H1 (cell line): Measurements from ENCODE around the gene NPR2. TPM values are rescaled to one million over a fixed set of nuclear protein-coding genes. Genes with fewer than 3 reads are reported as not detected.

ENCODE experiments used
- CTCF ChIA-PET: fragments of 300-600 bp; sonication (Branson Sonifier 250); formaldehyde crosslinking; loops from one replicate; lab custom pipeline; 2021; ENCODE audit not compliant: partially characterized antibody; lab: Charles Lee
- POLR2A ChIA-PET: fragments of 300-600 bp; sonication (Branson Sonifier 250); formaldehyde crosslinking; loops from one replicate; lab custom pipeline; 2021; ENCODE audit warnings: inconsistent platforms; ENCODE audit not compliant: partially characterized antibody; lab: Charles Lee
- DNase-seq, 2 experiments: peaks; one replicate each; pipeline versions ENCODE4 v3.0.0 to v3.0.0-alpha.2; 2010 to 2022; ENCODE audit warnings: low spot score in 2 of 2, low read depth in 1 of 2, mixed read lengths in 1 of 2
- FAIRE-seq: peaks from 2 replicates; lab custom pipeline; 2011; peaks lifted over from hg19 to GRCh38; lab: Jason Lieb, UNC
- H2AFZ ChIP-seq: 2 replicates; pipeline ENCODE4 v1.8.1; 2012; ENCODE audit warnings: low read length, inconsistent platforms
- H2AK5ac ChIP-seq: 2 replicates; pipeline ENCODE4 v1.6.1; 2013; ENCODE audit warnings: low read depth, low read length
- H2BK120ac ChIP-seq: replicated peaks from 2 replicates; pipeline ENCODE3; 2013; ENCODE audit warnings: low read depth, low read length, inconsistent platforms
- H2BK12ac ChIP-seq: 2 replicates; pipeline ENCODE4 v1.6.1; 2013; ENCODE audit warnings: low read depth, low read length
- H2BK15ac ChIP-seq: 2 replicates; pipeline ENCODE4 v1.6.1; 2013; ENCODE audit warnings: low read length
- H2BK20ac ChIP-seq: 2 replicates; pipeline ENCODE4 v1.6.1; 2013; ENCODE audit warnings: low read length
- H2BK5ac ChIP-seq: 2 replicates; pipeline ENCODE4 v1.6.1; 2013; ENCODE audit warnings: low read depth, low read length
- H3K14ac ChIP-seq: 2 replicates; pipeline ENCODE4 v1.6.1; 2013; ENCODE audit warnings: inconsistent platforms; ENCODE audit not compliant: insufficient read length
- H3K18ac ChIP-seq: 2 replicates; pipeline ENCODE4 v1.6.1; 2013; ENCODE audit warnings: low read length; ENCODE audit errors: extremely low read depth
- H3K23ac ChIP-seq: 2 replicates; pipeline ENCODE4 v1.6.1; 2013; ENCODE audit warnings: inconsistent platforms; ENCODE audit not compliant: insufficient read length
- H3K23me2 ChIP-seq: 2 replicates; pipeline ENCODE4 v1.6.1; 2013; ENCODE audit warnings: low read depth, low read length
- H3K27ac ChIP-seq: 2 replicates; pipeline ENCODE4 v1.6.1; 2011; ENCODE audit warnings: low read depth, low read length, inconsistent platforms
- H3K27me3 ChIP-seq, 4 experiments: replicated peaks in 1 of 4; 1 replicate in 1 of 4; 2 replicates in 3 of 4; pipeline versions ENCODE4 v1.6.1 to v1.8.1; 2011 to 2013; ENCODE audit warnings: low read length in 3 of 4, mild to moderate bottlenecking in 3 of 4, inconsistent platforms in 2 of 4, mixed read lengths in 2 of 4, moderate library complexity in 1 of 4; ENCODE audit not compliant: control insufficient read depth in 3 of 4, insufficient read depth in 3 of 4; ENCODE audit errors: extremely low read depth in 1 of 4
- H3K36me3 ChIP-seq, 4 experiments: 2 replicates each; pipeline versions ENCODE4 v1.6.1 to v1.8.1; 2011 to 2013; ENCODE audit warnings: mild to moderate bottlenecking in 4 of 4, low read length in 3 of 4, moderate library complexity in 2 of 4, control low read depth in 1 of 4, inconsistent platforms in 1 of 4; ENCODE audit not compliant: insufficient read depth in 4 of 4, control insufficient read depth in 2 of 4
- H3K4ac ChIP-seq: replicated peaks from 2 replicates; pipeline ENCODE3; 2013; ENCODE audit warnings: low read length, low read depth, mixed read lengths, inconsistent platforms; ENCODE audit not compliant: insufficient read length
- H3K4me1 ChIP-seq, 4 experiments: replicated peaks in 1 of 4; 1 replicate in 1 of 4; 2 replicates in 3 of 4; pipeline versions ENCODE4 v1.6.1 to v1.8.1; 2011 to 2013; ENCODE audit warnings: low read length in 3 of 4, inconsistent platforms in 2 of 4, mixed read lengths in 1 of 4; ENCODE audit not compliant: insufficient read depth in 4 of 4, control insufficient read depth in 3 of 4
- H3K4me2 ChIP-seq, 2 experiments: 2 replicates each; pipeline versions ENCODE4 v1.6.1 to v1.8.1; 2011 to 2013; ENCODE audit warnings: low read depth in 2 of 2, low read length in 2 of 2, control low read depth in 1 of 2, inconsistent platforms in 1 of 2, mild to moderate bottlenecking in 1 of 2; ENCODE audit not compliant: insufficient read depth in 1 of 2
- H3K4me3 ChIP-seq, 4 experiments: fragments of 200-600, 300-600 bp in 1 of 4; sonication (generic), shearing (Covaris generic), sonication (Bioruptor Twin) in 1 of 4; 2 replicates each; pipeline versions ENCODE4 v1.5.1 to v1.8.1; 2011 to 2016; ENCODE audit warnings: low read length in 4 of 4, low read depth in 3 of 4, control low read depth in 2 of 4, inconsistent platforms in 2 of 4, mild to moderate bottlenecking in 2 of 4, mixed read lengths in 1 of 4, moderate library complexity in 1 of 4; ENCODE audit not compliant: insufficient read depth in 2 of 4; ENCODE audit errors: extremely low read depth in 1 of 4
- H3K56ac ChIP-seq: replicated peaks from 2 replicates; pipeline ENCODE3; 2013; ENCODE audit warnings: low read depth, mild to moderate bottlenecking, mixed read lengths, low read length, inconsistent platforms; ENCODE audit not compliant: insufficient read length
- H3K79me1 ChIP-seq: 2 replicates; pipeline ENCODE4 v1.6.1; 2013; ENCODE audit warnings: low read depth, low read length, control low read depth
- H3K79me2 ChIP-seq, 2 experiments: 2 replicates each; pipeline versions ENCODE4 v1.6.1 to v1.8.1; 2012 to 2013; ENCODE audit warnings: low read length in 2 of 2, mild to moderate bottlenecking in 2 of 2, inconsistent platforms in 1 of 2; ENCODE audit not compliant: insufficient read depth in 2 of 2, control insufficient read depth in 1 of 2
- H3K9ac ChIP-seq, 4 experiments: replicated peaks in 1 of 4; 1 replicate in 1 of 4; 2 replicates in 3 of 4; pipeline versions ENCODE4 v1.6.1 to v1.8.1; 2011 to 2013; ENCODE audit warnings: low read depth in 3 of 4, low read length in 3 of 4, control low read depth in 2 of 4, mild to moderate bottlenecking in 2 of 4, moderate library complexity in 2 of 4, inconsistent platforms in 1 of 4; ENCODE audit errors: extremely low read depth in 1 of 4
- H3K9me3 ChIP-seq, 2 experiments: 2 replicates each; pipeline versions ENCODE4 v1.6.1 to v1.8.1; 2012 to 2013; ENCODE audit warnings: mild to moderate bottlenecking in 2 of 2, moderate library complexity in 2 of 2, control low read depth in 1 of 2, inconsistent platforms in 1 of 2, low read depth in 1 of 2, low read length in 1 of 2, mixed read lengths in 1 of 2; ENCODE audit not compliant: insufficient read depth in 2 of 2
- H4K20me1 ChIP-seq, 2 experiments: replicated peaks in 1 of 2; 2 replicates each; pipeline versions ENCODE3 to v1.8.1; 2011 to 2013; ENCODE audit warnings: inconsistent platforms in 2 of 2, low read length in 2 of 2, mild to moderate bottlenecking in 1 of 2; ENCODE audit not compliant: insufficient read depth in 2 of 2, control insufficient read depth in 1 of 2
- H4K5ac ChIP-seq: 2 replicates; pipeline ENCODE4 v1.6.1; 2013; ENCODE audit warnings: low read length, low read depth, mixed read lengths, inconsistent platforms; ENCODE audit not compliant: insufficient read length
- H4K8ac ChIP-seq: 2 replicates; pipeline ENCODE4 v1.8.0; 2013; ENCODE audit warnings: mild to moderate bottlenecking, moderate library complexity, low read length, inconsistent platforms; ENCODE audit not compliant: insufficient read depth; ENCODE audit errors: extremely low read depth
- H4K91ac ChIP-seq: replicated peaks from 2 replicates; pipeline ENCODE3; 2013; ENCODE audit warnings: low read length, mixed read lengths, inconsistent platforms; ENCODE audit not compliant: insufficient read length
- ASH2L ChIP-seq: fragments of 200-600, 300-600 bp; sonication (generic); IDR thresholded peaks from one replicate; pipeline ENCODE4 v1.7.1; 2017; ENCODE audit warnings: low read length
- BRCA1 ChIP-seq: IDR thresholded peaks from 2 replicates; pipeline ENCODE4 v1.6.1; 2012; ENCODE audit warnings: low read depth, low read length, improper control_type of control experiment
- CTCF ChIP-seq, 3 experiments: IDR thresholded peaks; 1 replicate in 2 of 3; 2 replicates in 1 of 3; pipeline versions ENCODE4 v1.5.1 to v1.6.1; 2011; ENCODE audit warnings: low read length in 3 of 3, mild to moderate bottlenecking in 3 of 3, inconsistent platforms in 2 of 3, low read depth in 1 of 3, moderate library complexity in 1 of 3; ENCODE audit not compliant: insufficient read depth in 1 of 3; ENCODE audit errors: control extremely low read depth in 1 of 3
- KDM4A ChIP-seq: IDR thresholded peaks from one replicate; pipeline ENCODE4 v1.7.1; 2012; ENCODE audit warnings: low read depth, mild to moderate bottlenecking, moderate library complexity, low read length, inconsistent platforms; ENCODE audit not compliant: severe bottlenecking
- POLR2A ChIP-seq, 2 experiments: IDR thresholded peaks; 1 replicate in 1 of 2; 2 replicates in 1 of 2; pipeline ENCODE4 v1.6.1; 2011; ENCODE audit warnings: low read depth in 2 of 2, low read length in 2 of 2, mild to moderate bottlenecking in 2 of 2; ENCODE audit errors: control extremely low read depth in 1 of 2
- TEAD4 ChIP-seq: IDR thresholded peaks from 2 replicates; pipeline ENCODE4 v1.6.1; 2012; ENCODE audit warnings: low read depth, low read length, inconsistent platforms, mixed read lengths
- WGBS, 2 experiments: shearing (Covaris generic) in 1 of 2; methylation state at CpG; one replicate each; pipeline versions ENCODE4 v1.1.6 to v1.1.7; 2013 to 2015; ENCODE audit warnings: low lambda C conversion rate in 2 of 2, mixed read lengths in 2 of 2, inconsistent platforms in 1 of 2, low coverage in 1 of 2, missing lambda C conversion rate in 1 of 2; ENCODE audit not compliant: insufficient replicate concordance in 2 of 2, insufficient coverage in 1 of 2, insufficient read length in 1 of 2; ENCODE audit errors: extremely low coverage in 1 of 2, missing lambda C conversion rate in 1 of 2; 5-methylcytosine and 5-hydroxymethylcytosine counted together
- long read RNA-seq, 2 experiments: library from RNA in 1 of 2; library from capped mRNA in 1 of 2; stranded (forward); transcript quantifications; one replicate each; pipeline ENCODE4 v2.0.0, GENCODE V29; 2021; ENCODE audit warnings: inconsistent platforms in 1 of 2
- polyA minus RNA-seq, 3 experiments: library from RNA; depleted of rRNA, polyadenylated mRNA; stranded (reverse); fragments of >200 nt; gene quantifications; 1 replicate in 2 of 3; 2 replicates in 1 of 3; pipeline ENCODE4 v1.2.3, GENCODE V29; 2011
- polyA plus RNA-seq, 7 experiments: library from polyadenylated mRNA; depleted of rRNA in 3 of 7; stranded (reverse) in 5 of 7; unstranded in 2 of 7; fragments of >200 nt in 5 of 7; fragments of 200-250 nt in 2 of 7; gene quantifications; 1 replicate in 5 of 7; 2 replicates in 1 of 7; 4 replicates in 1 of 7; pipeline versions ENCODE4 v1.2.1 to v1.2.3, GENCODE V29; 2011 to 2013; ENCODE audit warnings: missing spikeins in 2 of 7, mixed read lengths in 2 of 7
- total RNA-seq: library from RNA; stranded (reverse); fragmentation: NEBNext Ultra II Directional; extraction: Animal tissue kit (Norgen Biotek cat#: 25700); gene quantifications from 2 replicates; pipeline ENCODE4 v1.2.1, GENCODE V29; 2021

NPR2 gene
- 11.0 and 14.3 TPM in 2 replicates for total RNA-seq
- 13.7 and 17.0 TPM in 2 replicates for polyA plus RNA-seq (2011; rRNA removed)
- polyA plus RNA-seq (2011; cell fraction: cytosol; rRNA removed) = 16.9 TPM
- polyA plus RNA-seq (2011; cell fraction: nucleus; rRNA removed) = 57.4 TPM
- 13.6 to 19.4 TPM (median 17.1 TPM) in 4 replicates for polyA plus RNA-seq (2012, experiment 1 of 2)
- 7.2 TPM for polyA plus RNA-seq (2012, experiment 2 of 2)
- 17.2 TPM for polyA plus RNA-seq (2013, experiment 1 of 2)
- 16.5 TPM for polyA plus RNA-seq (2013, experiment 2 of 2)
- 8.9 and 11.9 TPM in 2 replicates for polyA minus RNA-seq (2011; rRNA and poly(A)+ RNA removed)
- 6.8 TPM for polyA minus RNA-seq (2011; cell fraction: cytosol; rRNA and poly(A)+ RNA removed)
- polyA minus RNA-seq (2011; cell fraction: nucleus; rRNA and poly(A)+ RNA removed) = 12.2 TPM
- long read RNA-seq, experiment 1, partial matches to known transcripts = 3 of 4 reads
- long read RNA-seq, experiment 1, other reads (novel, unspliced or antisense) = 1 of 4 reads
- long read RNA-seq, experiment 2 = 0 reads

GRCh38 chr9:35791297-35791921 lies at the start of gene NPR2:
Gene NPR2, plus strand, starts transcription at chr9:35791591. Its CDS starts 818 bp downstream, at chr9:35792409.
- Histone ChIP-seq H3K79me2 (no peaks in the 10 kb centered on the region), H2AFZ (peak within 1 kb of the TSS; percentile 69), H3K4me2 (peak within 1 kb of the TSS; percentile 46 to 91), H4K5ac (peak within 1 kb of the TSS; percentile 70), H3K14ac (no peak within 1 kb of the TSS), H2AK5ac (no peak within 1 kb of the TSS), H2BK120ac (no peak within 1 kb of the TSS), H3K4me3 (peak within 1 kb of the TSS; percentile 52 to 67 (median 60)), H3K9ac (peak within 1 kb of the TSS in 3 of 4 experiments; percentile 34 to 62 (median 41); a peak in 5 of 7 replicates), H2BK15ac (peak within 1 kb of the TSS; percentile 81; the same call in 1 of the 2 replicates), H2BK20ac (no peak within 1 kb of the TSS), H3K36me3 (no peaks in the 10 kb centered on the region), H4K91ac (peak within 1 kb of the TSS; percentile 17), H3K4me1 (peaks cover 5 to 13% (median 7%) of the 10 kb centered on the region in 4 experiments; a peak in 6 of 7 replicates), H2BK5ac (no peak within 1 kb of the TSS; the same call in 1 of the 2 replicates), H4K20me1 (no peaks in the 10 kb centered on the region), H3K9me3 (no peaks in the 10 kb centered on the region), H3K4ac (peak within 1 kb of the TSS; percentile 30), H2BK12ac (peak within 1 kb of the TSS; percentile 50; the same call in 1 of the 2 replicates), H3K79me1 (no peaks in the 10 kb centered on the region), H4K8ac (peak within 1 kb of the TSS; percentile 85), H3K27ac (no peak within 1 kb of the TSS), H3K23ac (no peak within 1 kb of the TSS), H3K27me3 (peaks cover 0 to 10% (median 0%) of the 10 kb centered on the region in 4 experiments; a peak in 4 of 7 replicates), H3K23me2 (peaks cover 5% of the 10 kb centered on the region; the same call in 1 of the 2 replicates), H3K18ac (peak within 1 kb of the TSS; percentile 78), H3K56ac (no peak within 1 kb of the TSS)
- DNase-seq = peak in 1 of 2 experiments; percentile 70
- POLR2A ChIA-PET = interaction anchor here (0.9 to 3.9 kb wide), 6 partner anchors 10 to 52 kb away, joined by 3 to 38 read pairs (median 4); partner anchors contain the start of genes FAM221B, HINT2, SPAG8 and TMEM8B
- TF ChIP-seq POLR2A (IDR thresholded peaks at IDR 0.05; ENCODE audit: control extremely low read depth in 1 of 2, low read depth in 2 of 2, low read length in 2 of 2) = 0 out of 3 replicates have a peak, but pooled peaks of 1 of the 2 experiments have one; percentile 32
- TF ChIP-seq KDM4A = peak; percentile 54
- no peak for TF ChIP-seq BRCA1
- no peak for TF ChIP-seq CTCF (IDR thresholded peaks at IDR 0.05; ENCODE audit: control extremely low read depth in 1 of 3, insufficient read depth in 1 of 3, low read depth in 1 of 3, low read length in 3 of 3)
- TF ChIP-seq TEAD4 = no peak
- no peak for TF ChIP-seq ASH2L
- CTCF ChIA-PET = interaction anchor here (0.9 to 2.6 kb wide), 8 partner anchors 12 to 91 kb away, joined by 3 to 26 read pairs (median 4); partner anchors contain the start of genes HINT2 and SPAG8
- WGBS, 2 experiments = 0% methylated on average over 4 of the region's 64 CpGs; no CpG with 5 or more reads in 1 of the 2 experiments
- FAIRE-seq = no peak
